HEK293 (cell line): Measurements from ENCODE around the gene AK1.

Experiments
- CTCF ChIP-seq: fragments of 450-650 bp; formaldehyde crosslinking; IDR thresholded peaks from 2 replicates; pipeline ENCODE4 v1.5.1; 2016; ENCODE audit warnings: missing biosample characterization, missing genetic modification characterization
- MYNN ChIP-seq: fragments of 450-650 bp; formaldehyde crosslinking; IDR thresholded peaks from 2 replicates; pipeline ENCODE4 v1.5.1; 2016; ENCODE audit warnings: missing biosample characterization, missing genetic modification characterization, borderline replicate concordance
- SP2 ChIP-seq: fragments of 450-650 bp; formaldehyde crosslinking; IDR thresholded peaks from 2 replicates; pipeline ENCODE4 v1.5.1; 2016; ENCODE audit warnings: missing biosample characterization, missing genetic modification characterization
- TSHZ1 ChIP-seq: fragments of 450-650 bp; formaldehyde crosslinking; IDR thresholded peaks from 2 replicates; pipeline ENCODE4 v1.5.1; 2016; ENCODE audit warnings: missing biosample characterization, missing genetic modification characterization, borderline replicate concordance
- ZNF549 ChIP-seq: fragments of 450-650 bp; IDR thresholded peaks from 2 replicates; pipeline ENCODE4 v1.5.1; 2018; ENCODE audit warnings: missing biosample characterization, missing genetic modification characterization, mild to moderate bottlenecking, inconsistent platforms, moderate library complexity
- ZNF560 ChIP-seq: fragments of 450-650 bp; formaldehyde crosslinking; IDR thresholded peaks from 2 replicates; pipeline ENCODE4 v1.5.1; 2017; ENCODE audit warnings: missing biosample characterization, missing genetic modification characterization, borderline replicate concordance
- ZNF610 ChIP-seq: fragments of 450-650 bp; formaldehyde crosslinking; IDR thresholded peaks from 2 replicates; pipeline ENCODE4 v1.5.1; 2016; ENCODE audit warnings: missing biosample characterization, missing genetic modification characterization, borderline replicate concordance
- ZNF677 ChIP-seq: fragments of 450-650 bp; IDR thresholded peaks from 2 replicates; pipeline ENCODE4 v1.5.0; 2018; ENCODE audit warnings: missing biosample characterization, mild to moderate bottlenecking, missing genetic modification characterization, moderate library complexity
- ZNF707 ChIP-seq: fragments of 450-650 bp; formaldehyde crosslinking; IDR thresholded peaks from 2 replicates; pipeline ENCODE4 v1.5.1; 2016; ENCODE audit warnings: missing biosample characterization, missing genetic modification characterization
- ZNF776 ChIP-seq: fragments of 450-650 bp; formaldehyde crosslinking; IDR thresholded peaks from 2 replicates; pipeline ENCODE4 v1.5.0; 2017; ENCODE audit warnings: missing biosample characterization, missing genetic modification characterization, borderline replicate concordance
- ZNF791 ChIP-seq: fragments of 450-650 bp; formaldehyde crosslinking; IDR thresholded peaks from 2 replicates; pipeline ENCODE4 v1.5.1; 2016; ENCODE audit warnings: missing biosample characterization, missing genetic modification characterization

- TF ChIP-seq SP2 (tag by site-specific recombination): no peak
- TF ChIP-seq ZNF707 (tag by site-specific recombination): no peak
- no peak for TF ChIP-seq ZNF791 (tag by site-specific recombination)
- TF ChIP-seq ZNF549 (tag by site-specific recombination): no peak
- no peak for TF ChIP-seq MYNN (tag by site-specific recombination)
- TF ChIP-seq ZNF560 (tag by site-specific recombination): no peak
- TF ChIP-seq ZNF677 (tag by site-specific recombination): no peak
- no peak for TF ChIP-seq TSHZ1 (tag by site-specific recombination)
- TF ChIP-seq CTCF (tag by site-specific recombination): no peak
- no peak for TF ChIP-seq ZNF610
- no peak for TF ChIP-seq ZNF776 (tag by site-specific recombination)
Measured at GRCh38 chr9:127855522-127855921, 22.0 kb downstream of the AK1 start.
